GM19395 (cell line): Measurements from ENCODE around the gene ZNF71.

Experiments
- ATAC-seq: cut with Tn5 transposase; IDR thresholded peaks from one replicate; pipeline ENCODE4 v1.9.1; 2021; ENCODE audit warnings: mild to moderate bottlenecking, moderate library complexity; ENCODE audit not compliant: unreplicated experiment

Gene ZNF71

DNA sequence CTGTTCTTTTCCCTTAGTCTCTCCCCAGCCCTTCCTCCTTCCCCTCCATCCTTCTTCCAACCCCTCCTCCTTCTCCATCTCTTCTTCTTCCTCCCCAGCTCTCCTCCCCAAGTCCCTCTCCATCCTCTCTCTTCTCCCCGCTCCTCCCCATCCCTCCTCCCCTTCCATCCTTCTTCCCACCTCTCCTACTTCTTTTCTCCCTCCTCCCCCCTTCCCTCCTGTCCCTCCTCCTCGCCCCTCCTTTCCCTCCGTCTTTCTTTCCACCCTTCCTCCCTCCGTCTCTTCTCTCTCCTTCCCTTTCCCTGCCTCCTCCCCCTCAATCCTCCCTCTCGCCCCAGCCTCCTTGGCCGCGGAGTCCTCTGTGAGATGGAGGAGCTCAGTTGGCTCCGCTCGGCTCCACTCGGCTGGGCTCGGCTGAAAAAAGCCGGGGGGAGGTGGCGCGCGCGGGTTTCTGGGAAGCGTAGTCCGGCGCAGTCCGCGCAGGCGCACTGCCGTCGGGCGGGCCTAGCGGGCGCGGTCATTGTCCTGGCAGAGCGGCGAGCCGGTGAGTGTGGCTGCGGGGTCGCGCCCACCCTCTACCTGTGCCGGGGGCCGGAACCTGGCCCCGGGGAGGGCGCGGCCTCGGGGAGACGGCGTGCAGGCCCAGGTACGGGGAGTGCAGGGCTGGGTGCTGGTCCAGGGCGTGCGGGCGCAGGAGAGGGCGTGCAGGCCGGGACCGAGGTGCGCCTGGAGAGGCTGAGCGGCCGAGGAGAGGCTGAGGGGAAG is at the start of gene ZNF71:
ZNF71 (plus strand) TSS at position 520 of the 765 bp plus-strand sequence. CDS start 6,257 bp downstream, outside the sequence.
- ATAC-seq: peak; percentile 93

DNA sequence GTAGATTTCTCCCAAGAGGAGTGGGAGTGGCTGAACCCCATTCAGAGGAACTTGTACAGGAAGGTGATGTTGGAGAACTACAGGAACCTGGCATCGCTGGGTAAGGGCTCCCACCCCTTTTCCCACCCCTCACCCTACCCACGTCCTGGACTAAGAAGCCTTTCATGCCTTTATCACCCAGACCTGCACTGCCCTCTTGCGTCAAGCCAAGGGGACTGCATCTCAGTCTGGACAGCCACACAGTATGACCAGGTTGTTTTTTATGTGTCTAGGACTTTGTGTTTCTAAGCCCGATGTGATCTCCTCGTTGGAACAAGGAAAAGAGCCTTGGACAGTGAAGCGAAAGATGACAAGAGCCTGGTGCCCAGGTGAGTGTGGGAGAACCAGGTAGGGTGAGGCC is 47.6 kb upstream of the ZNF71 start:
- no peak for ATAC-seq

DNA sequence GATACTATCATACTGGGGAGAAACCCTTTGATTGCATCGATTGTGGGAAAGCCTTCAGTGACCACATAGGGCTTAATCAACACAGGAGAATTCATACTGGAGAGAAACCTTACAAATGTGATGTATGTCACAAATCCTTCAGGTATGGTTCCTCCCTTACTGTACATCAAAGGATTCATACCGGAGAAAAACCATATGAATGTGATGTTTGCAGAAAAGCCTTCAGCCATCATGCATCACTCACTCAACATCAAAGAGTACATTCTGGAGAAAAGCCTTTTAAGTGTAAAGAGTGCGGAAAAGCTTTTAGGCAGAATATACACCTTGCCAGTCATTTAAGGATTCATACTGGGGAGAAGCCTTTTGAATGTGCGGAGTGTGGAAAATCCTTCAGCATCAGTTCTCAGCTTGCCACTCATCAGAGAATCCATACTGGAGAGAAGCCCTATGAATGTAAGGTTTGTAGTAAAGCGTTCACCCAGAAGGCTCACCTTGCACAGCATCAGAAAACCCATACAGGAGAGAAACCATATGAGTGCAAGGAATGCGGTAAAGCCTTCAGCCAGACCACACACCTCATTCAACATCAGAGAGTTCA is 40.7 kb upstream of the ZNF71 start:
- no peak for ATAC-seq

DNA sequence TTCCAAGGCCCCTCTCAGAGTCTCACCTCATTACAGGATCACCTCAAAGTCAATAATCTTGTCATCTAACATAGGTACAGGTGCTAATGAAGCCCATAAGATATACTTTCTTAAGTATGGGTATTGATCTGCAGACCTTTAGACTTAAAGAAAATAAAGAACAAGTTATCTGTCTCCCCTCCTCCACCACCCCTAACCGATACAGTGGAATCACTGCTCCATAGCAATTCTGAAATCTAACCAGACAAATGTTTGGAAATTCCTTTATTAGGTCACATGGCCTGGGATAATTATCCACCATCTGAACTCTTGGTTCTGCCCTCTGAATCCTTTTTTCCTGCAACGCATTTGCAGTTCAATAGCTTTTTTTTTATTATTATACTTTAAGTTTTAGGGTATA is 32.3 kb upstream of the ZNF71 start:
- no peak for ATAC-seq

DNA sequence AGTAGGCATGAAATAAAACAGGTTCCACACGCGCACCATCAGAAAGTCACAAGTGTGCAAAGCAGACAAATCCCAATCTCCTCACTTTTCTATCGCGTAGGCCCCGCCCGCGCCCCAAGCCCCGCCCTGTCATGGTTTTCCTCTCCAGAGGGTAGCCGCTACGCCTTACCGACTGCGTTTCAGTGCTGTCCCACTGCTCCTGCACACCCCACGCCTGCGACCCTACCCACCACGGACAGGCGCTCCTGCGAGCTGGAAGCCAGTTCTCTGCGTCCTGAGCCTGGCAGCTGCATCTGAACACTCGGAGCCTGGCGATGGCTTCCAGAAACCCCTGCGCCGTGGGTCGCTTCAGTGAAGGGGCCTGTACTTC is 28.2 kb upstream of the ZNF71 start:
- ATAC-seq: peak; percentile 58

DNA sequence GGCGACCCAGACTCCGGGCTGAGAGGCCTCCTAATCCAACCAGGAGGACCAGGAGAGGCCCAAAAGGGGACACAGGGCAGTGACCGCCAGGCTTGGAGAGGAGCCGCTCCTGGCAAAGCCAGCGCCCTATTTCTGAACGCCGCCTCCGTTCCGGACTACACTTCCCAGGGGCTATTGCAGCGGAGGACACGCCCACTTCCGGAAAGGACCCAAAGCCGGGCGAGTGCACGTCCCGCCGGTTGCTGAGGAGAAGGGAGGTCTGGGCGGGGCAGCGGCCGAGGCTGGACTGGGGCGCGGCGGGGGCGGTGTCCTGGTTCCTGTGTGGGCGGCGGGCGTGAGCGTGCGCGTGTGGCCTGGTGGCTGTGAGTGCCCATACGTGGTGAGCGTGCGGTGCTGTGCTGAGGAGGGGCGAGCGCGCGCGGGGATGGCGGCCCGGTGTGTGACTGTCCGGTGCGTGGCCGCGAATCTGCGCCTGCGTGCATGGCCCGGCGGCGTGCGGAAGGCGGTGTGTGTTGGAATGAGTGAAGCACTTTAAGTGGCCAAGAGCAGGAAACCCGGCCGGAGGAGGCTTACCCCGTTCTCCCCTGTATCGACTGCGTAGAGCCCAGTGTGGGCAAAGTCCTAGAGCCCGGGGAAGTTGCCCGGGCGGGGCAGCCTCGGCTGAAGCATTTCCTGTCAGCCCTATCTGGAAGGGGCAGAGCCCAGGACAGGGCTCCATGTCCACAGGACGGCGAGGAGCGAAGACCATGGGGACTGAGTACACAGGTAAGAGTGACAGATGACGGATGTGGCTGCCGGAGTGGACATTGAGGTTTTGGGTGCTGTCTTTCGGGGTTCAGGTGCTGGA is 27.6 kb upstream of the ZNF71 start, which contains the start of gene ZNF470:
ZNF470 (plus strand) TSS at position 195 of the 847 bp plus-strand sequence. CDS start 2,844 bp downstream, outside the sequence.
- ATAC-seq: peak; percentile 98

DNA sequence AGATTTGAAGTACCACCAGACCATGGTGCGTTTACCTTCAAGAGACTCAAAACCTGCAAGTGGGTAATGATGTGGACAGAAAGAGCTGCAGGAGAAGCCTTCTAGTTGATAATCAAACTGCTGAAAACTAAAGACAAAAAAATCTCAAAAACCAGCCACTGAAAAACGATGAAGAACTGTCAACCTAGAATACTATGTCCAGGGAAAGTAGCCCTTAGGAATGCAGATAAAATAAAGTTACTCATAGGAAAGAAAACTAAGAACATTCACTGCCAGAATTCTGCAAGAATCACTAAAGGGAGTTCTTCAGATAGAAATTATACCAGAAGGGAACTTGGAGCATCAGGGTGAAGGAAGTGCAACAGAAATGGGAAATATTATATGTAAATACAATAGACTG is 22.5 kb upstream of the ZNF71 start:
- no peak for ATAC-seq

DNA sequence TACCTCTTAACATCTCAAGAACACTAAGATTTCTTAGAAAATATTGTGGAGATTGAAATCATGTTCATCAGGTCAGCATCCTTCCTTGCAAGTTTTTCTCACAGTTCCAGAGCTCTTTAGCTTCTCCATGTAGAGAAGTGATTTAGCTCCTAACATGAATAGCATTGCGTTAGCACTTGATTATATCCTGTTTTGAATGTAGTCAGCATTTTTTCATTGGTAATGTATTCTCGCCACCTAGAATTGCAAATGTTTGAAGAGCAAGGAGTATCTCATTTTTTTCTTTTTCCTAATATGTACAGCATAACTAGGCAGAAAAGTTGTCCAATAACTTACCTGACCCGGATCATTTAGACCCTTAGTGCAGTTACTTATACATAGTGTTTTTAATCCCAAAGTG is 21.2 kb upstream of the ZNF71 start:
- no peak for ATAC-seq

DNA sequence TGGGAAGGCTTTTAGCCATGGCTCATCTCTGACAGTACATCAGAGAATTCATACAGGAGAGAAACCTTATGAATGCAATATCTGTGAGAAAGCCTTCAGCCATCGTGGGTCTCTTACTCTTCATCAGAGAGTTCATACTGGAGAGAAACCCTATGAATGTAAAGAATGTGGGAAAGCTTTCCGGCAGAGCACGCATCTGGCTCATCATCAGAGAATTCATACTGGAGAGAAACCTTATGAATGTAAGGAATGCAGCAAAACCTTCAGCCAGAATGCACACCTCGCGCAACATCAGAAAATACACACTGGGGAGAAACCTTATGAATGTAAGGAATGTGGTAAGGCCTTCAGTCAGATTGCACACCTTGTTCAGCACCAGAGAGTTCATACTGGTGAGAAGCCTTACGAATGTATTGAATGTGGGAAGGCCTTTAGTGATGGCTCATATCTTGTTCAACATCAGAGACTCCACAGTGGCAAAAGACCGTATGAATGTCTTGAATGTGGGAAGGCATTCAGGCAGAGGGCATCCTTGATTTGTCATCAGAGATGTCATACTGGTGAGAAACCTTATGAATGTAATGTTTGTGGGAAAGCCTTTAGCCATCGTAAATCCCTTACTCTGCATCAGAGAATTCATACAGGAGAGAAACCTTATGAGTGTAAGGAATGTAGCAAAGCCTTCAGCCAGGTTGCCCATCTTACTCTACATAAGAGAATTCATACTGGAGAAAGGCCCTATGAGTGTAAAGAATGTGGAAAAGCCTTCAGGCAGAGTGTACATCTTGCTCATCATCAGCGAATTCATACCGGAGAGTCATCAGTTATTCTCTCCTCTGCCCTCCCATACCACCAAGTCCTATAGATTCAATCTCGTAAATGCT is 17.1 kb upstream of the ZNF71 start:
- no peak for ATAC-seq

DNA sequence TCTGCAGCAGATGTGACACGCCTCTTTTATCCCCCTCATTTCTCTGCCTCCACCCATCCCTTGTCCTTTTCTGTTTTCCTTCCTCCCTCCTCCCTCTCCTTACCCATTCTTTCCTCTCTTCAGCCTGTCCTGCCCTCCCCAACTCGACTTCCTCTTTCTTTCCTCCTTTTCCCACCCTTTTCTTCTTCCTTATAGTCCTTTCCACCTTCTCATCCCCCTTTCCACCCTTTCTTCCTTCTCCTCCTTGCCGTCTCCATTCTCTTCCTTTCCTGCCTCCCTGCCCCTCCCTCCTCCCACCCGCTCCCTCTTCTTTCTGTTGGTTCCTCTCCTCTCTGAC is 688 bp upstream of the ZNF71 start:
- ATAC-seq: no peak

DNA sequence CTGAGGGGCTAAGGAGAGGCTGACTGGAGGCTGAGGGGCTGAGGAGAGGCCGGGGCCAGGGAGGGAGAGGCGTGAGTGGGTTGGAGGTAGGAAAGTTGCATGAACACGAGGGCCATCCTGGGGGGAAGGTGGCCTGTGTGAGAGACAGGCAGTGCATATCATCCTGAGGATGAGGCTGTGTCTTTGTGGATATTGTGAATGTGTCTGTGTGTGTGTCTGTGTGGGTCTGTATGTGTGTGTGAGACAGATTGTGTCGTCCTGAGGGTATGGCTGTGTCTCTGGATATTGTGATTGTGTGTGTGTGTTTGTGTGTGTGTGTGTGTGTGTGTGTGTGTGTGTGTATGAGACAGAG is 422 bp downstream of the ZNF71 start:
- peak; percentile 33 for ATAC-seq

DNA sequence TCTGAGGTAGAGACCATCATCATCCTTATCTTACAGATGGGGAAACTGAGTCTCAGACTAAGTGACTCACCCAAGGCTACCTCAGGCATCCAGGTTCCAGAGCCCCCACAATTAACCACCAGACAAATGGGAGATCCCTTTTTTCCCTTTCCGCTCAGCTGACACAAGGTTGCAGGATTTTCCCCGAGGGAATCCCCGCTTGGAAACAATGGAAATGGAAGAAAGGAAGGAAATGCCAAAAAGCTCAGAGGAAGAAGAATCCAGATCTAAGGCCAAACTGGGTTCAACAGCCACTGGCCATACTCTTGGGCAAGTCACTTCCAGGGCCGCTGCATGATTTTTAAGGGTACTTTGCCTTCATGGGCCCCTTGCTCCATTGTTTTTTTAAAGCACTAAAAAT is 1.6 kb downstream of the ZNF71 start:
- ATAC-seq: no peak

DNA sequence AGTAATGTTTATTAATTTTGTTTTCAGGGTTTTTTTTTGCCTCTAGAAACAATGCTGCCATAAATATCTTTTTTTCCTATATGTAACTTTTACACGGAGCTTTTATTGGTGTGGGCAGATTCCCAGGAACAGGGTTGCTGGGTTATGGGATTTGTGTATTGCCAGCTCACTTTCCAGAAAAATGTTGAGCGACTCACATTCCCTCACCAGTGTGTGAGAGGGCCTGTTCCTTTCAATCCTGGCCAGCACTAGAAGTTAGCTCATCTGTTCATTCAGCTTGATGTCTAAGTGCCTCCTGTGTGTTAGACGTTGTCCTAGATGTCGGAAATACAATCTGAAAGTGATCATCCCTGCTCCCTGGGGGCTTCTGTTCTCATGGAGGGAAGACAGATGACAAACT is 2.6 kb downstream of the ZNF71 start:
- ATAC-seq: no peak

DNA sequence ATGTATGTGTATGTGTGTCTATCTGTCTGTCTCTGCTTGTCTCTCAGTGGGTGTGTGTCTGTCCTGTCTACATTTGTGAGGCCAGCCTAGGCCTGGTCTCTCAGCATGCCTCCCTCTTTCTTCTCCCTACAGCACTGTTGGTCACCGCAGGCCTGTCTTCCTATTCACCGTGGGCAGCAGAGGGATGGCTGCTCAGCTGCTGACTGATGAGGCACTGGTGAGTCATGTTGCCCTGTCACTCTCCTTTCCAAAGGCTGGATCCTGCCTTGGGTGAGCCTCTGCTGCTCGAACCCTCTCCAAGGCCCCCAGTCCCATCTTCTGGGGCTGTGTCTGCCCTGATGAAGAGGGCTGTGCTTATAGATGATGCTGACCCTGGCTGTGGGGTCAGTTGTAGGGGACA is 6.3 kb downstream of the ZNF71 start:
- ATAC-seq: no peak

DNA sequence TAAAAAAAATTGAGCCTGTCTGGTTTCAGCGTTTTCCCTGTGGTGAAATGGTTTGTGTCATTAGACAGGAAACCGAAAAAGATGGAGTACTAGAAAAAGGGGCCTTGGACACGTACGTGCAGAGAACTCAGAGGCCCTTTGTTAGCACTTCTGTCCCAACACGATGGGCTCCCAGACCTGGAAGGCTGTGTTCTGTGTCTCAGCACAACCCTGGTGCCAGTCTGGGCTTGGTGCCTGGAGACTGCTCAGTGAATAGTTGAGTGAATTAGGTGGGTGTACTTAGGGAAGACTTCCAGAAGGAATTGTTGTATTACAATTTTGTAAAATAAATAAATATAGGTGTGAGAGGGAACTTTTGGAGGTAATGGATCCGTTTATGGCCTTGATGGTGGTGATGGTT is 8.7 kb downstream of the ZNF71 start:
- ATAC-seq: no peak

DNA sequence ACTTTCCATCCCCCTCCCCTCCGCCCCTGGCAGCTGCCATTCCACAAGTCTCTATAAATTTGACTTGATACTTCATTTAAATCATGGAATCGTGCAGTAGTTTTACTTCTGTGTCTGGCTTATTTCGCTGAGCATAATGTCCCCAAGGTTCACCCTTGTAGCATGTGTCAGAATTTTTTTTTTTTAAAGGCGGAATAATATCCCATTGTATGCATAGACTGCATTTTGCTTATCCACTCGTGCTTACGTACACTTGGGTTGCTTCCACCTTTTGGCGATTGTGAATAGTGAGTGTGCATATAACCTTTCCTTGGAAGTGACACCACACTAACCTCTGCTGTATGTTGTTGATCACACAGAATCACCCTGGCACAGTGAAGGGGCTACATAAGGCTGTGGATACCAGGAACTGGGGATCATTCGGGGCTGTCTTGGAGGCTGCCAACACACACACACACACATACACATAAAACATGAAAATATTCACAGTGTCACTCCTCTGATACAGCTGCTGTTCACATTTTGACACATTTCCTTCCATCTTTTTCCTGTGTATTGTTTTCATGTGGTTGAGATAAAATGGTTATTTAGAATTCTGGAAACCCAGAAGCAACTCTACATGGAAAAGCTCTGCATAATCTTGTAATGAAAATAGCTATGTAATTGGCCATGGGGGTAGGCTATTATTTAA is 13.3 kb downstream of the ZNF71 start:
- ATAC-seq: no peak

DNA sequence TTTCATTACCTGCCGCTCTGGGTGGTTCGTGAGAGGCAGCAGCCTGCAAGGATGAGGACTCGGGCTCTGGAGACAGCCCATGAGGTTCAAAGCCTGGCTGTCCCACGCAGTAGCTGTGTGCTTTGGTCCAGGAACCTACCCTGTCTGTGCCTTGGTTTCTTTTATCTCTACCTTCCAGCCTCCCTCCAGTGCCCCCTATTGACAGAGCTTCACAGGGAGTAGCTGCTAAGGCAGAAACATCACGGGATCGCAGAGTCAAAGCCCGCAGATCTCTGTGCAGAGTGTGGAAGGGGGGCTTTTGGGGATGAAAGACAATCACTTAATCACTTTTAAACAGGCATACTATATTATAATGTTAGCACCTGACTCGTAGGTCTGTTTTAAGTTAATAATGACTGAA is 16.2 kb downstream of the ZNF71 start:
- ATAC-seq: no peak

DNA sequence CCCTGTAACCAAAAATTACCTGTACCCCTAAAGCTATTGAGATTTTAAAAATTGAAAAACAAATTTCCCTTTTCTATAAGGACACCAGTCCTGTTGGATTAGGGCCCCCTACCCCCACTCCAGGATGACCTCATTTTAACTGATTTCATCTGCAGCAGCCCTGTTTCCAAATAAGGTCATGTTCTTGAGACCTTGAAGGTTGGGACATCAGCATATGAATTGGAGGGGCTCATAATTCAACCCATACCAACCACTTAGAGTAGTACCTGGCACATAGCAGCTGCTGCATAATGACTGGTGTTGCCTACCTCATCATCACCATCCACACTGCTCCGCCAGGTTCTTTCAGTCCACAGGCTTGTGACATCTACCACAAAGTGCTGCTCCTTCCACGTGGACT is 17.6 kb downstream of the ZNF71 start:
- no peak for ATAC-seq

DNA sequence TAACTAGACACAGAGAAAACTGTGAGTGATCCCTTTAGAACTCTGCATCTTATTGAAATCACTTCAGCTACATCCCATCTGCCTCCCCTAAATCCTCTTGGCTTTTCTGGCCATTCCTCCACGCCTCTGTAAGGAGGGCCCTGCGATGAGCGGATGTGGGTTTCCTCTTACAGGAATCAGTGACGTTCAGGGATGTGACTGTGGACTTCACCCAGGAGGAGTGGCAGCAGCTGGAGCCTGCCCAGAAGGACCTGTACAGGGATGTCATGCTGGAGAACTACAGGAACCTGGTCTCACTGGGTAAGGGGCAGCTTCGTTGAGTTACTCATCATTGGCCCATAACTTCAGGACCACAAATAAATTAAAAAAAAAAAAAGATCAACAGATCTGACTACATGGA is 18.5 kb downstream of the ZNF71 start:
- no peak for ATAC-seq

DNA sequence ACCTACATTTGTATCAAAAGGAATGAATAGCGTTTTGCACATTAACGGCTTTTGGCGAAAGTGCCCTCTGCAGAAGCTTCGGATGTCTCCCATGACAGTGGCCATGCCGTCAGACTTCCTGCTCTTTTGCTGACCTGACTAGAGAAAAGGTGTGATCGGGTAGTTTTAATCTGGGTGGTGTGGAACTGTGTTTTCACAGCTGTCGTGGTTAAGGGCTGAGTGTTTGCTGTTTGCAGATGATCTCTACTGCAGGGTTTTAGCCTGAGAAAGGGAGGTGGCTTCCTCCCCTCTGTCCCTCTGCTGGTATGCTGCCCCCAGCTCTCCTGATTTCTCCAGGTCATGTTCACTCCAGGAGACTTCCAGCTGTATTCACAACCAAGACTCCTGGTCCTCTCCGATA is 22.4 kb downstream of the ZNF71 start:
- ATAC-seq: no peak
